ENCODE data around the gene PHOX2A.
A peak's percentile ranks its signal among the peaks of the same experiment; 100 is the strongest.

The PHOX2A gene

DNA sequence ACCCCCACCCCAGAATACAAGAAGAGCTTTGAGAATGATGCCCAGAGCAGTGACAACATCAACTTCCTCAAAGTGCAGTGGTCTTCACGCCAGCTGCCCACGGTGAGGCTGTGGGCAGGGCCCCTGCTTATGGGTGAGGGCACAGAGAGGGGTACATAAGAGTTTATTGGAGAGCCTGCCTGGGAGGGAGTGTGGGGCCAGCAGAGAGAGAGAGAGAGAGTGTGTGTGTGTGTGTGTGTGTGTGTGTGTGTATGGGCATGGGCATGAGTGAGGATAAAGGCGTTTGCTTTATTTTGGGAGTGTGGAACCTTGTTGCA is 9.5 kb downstream of the PHOX2A start:
- no peak for DNase-seq

DNA sequence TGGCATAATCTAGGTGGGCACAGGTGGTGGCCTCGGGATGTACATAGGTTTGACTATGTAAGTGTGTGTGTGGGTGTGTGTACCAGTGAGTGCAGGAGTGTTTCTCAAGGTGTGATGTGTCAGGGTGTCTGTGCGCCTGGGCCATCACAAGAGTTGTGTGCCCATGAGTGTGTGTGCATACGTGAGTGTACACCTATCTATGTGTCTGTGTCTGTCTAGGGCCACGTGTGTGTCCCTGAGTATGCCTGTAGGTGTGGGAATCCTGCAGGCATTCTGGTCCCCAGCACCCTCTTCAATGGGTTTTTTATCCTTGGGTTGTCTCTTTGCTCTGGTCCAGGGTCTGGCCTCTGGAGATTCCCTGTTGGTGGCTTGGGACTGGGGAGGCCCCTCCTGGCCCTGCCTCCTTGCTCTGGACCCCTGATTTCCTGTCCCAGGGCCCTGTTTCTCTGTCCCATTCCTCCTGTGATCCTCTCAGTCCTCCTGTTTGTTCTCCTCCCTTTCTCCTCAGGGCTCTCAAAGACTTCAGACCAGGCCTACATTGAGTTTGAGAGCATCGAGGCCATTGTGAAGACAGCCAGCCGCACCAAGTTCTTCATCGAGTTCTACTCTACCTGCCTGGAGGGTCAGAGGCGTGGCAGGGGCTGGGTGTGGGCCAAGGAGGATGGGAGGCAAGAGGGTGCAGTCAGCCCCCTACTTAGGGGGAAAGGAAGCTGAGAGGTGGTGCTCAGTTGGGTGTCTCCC is 10.0 kb downstream of the PHOX2A start:
- no peak for DNase-seq

DNA sequence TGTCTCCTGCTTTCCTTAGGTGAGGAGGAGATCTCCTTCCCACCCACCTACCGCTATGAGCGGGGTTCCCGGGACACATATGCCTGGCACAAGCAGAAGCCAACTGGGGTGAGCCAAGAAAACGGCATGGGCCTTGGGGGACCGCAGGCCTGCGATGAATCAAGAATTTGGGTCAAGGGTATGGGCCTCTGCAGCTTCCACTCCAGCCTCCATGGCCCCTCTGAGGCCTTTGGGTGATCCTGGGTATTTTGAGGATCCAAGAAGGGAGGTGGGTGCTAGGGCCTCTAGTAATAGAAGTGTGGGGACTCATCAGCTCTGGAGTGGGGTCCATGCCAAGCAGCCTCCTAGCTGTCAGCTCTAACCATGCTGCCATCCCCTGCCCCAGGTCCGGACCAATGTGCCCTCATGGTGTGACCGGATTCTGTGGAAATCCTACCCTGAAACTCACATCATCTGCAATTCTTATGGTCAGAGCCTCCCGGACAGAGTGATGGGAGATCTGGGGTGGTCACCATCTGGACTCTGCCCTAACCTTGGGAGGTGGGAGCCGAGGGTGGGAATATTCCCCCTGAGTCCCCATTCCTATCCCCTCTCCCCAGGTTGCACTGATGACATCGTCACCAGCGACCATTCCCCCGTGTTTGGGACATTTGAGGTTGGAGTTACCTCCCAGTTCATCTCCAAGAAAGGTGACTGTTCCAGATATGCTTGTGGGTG is 10.8 kb downstream of the PHOX2A start:
- no peak for DNase-seq

DNA sequence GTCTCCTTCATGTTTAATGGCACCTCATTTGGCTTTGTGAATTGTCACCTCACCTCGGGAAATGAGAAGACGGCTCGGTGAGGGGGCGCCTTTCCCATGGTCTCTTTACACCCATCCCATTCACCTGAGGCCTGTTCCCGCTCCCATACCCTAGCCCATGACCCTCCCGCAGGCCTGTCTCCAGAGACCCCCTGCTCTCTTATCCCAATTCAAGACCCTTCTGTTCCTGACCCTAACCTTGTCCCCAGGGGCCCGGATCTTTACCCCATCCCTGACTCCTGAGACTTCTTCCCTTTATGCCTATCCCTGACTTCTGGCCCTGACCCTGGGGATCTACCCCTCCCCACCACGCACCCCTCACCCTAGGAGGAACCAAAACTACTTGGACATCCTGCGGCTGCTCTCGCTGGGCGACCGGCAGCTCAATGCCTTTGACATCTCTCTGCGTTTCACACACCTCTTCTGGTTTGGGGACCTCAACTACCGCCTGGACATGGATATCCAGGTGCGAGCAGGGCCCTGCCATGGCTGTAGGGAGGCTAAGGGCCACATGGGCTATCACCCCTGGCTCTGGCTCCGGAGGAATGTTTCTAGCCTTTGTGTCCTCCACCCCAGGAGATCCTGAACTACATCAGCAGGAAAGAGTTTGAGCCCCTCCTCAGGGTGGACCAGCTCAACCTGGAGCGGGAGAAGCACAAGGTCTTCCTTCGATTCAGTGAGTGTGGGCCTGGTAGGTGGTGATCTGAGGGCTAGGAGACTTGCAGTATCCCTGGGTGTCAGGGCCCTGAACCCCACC is 11.5 kb downstream of the PHOX2A start:
- DNase-seq = no peak

DNA sequence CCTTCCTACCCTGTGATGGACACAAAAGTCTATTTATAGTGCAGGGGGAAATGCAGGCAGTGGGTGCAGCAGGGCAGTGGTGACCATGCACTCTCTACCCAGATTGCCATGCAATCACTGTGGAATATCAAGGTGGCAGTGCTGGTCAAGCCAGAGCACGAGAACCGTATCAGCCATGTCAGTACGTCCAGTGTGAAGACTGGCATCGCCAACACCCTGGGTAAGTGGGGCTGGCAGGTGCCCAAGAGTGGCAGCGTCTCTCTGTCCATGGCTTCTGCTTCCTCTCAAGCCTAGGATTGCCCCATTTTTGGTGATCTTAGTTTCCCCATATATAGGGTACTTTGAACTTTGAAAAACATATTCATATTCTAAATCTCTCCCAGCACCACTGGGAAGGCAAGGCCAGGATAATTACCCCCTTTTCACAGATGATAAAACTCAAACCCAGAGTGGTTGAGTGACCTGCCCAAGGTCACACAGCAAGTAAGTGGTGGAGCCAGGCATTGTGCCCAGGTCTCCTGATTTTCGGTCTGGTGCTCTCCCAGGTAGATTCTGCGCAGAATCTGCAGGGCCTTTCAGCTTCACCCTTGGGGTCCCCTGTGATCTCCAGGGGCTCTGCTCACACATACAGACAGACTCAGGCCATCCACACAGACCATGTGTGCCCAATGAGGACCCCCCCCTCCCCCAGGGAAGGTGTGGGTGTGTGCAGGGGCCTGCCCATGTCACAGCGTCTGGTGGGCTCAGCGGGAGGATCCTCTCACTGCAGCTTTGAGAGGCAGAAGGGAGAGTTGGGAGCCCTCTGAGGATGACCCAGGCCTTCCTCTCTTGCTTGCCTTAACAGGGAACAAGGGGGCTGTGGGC is 12.3 kb downstream of the PHOX2A start:
- DNase-seq = no peak

DNA sequence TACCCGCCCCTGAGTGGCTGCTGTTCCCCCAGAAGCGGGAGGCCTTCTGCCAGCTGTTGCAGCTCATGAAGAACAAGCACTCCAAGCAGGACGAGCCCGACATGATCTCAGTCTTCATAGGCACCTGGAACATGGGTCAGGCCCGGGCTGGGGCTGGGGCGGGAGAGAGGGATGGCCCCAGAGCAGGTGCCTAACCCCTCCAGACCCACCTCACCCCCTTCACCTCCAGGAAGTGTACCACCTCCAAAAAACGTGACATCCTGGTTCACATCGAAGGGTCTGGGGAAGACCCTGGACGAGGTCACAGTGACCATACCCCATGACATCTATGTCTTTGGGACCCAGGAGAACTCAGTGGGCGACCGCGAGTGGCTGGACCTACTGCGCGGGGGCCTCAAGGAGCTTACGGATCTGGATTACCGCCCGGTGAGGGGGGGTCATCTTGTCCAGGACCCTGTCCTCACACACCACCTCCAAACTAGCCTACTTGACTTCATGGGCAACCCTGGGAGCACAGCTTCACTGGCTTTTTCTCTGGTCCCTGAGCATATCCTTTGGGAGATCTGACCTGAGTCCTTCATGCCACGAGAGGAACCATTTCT is 13.1 kb downstream of the PHOX2A start:
- no peak for DNase-seq

DNA sequence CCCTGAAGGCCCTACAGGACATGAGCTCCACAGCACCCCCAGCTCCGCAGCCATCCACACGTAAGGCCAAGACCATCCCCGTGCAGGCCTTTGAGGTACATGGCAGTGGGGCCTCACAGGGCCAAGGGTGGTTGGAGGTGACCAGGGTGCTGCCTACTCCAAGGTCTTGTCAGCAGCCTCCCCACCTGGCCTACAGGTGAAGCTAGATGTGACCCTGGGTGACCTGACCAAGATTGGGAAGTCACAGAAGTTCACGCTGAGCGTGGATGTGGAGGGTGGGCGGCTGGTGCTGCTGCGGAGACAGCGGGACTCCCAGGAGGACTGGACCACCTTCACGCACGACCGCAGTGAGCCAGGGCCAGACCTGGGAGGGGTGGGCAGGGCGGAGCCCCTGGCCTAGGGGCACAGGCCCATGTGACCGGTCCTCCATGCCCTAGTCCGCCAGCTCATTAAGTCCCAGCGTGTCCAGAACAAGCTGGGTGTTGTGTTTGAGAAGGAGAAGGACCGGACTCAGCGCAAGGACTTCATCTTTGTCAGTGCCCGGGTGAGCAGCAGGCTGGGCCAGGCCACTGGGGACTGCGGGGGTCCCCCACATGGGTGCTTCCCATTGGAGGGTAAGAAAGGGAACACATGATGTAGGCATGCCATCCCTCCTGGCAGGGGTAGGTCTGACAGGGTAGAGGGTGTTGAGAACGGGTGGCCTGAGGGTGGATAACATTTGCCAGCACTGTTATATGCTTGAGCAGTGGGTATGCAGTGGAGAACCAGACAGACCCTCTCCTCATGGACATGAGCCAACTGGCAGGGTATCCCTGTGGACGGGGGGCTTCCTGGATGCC is 13.8 kb downstream of the PHOX2A start:
- DNase-seq = no peak

DNA sequence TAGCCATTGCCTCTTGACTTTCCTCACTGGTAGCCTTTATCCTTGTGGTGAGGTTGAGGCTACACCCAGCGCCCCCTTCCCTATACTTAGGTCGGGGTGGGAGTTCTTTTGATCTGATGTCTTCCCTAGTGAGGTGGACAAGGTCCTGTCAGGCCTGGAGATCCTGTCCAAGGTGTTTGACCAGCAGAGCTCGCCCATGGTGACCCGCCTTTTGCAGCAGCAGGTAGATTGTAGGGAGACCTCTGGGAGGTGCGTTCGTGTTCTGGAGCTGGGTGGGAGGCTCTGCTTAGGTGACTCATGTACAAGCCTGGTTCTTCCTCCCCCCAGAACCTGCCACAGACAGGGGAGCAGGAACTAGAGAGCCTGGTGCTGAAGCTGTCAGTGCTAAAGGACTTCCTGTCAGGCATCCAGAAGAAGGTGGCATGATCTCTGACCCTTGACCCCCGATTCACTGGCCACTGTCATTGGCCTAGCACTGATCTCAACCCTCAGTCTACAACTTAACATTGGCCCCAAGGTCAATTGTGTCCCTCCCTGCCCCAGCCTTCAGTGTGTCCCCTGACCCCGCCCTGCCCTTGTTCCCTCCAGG is 14.5 kb downstream of the PHOX2A start:
- peak in 14 of 56 donors; percentile 9 to 59 (median 42) for DNase-seq

DNA sequence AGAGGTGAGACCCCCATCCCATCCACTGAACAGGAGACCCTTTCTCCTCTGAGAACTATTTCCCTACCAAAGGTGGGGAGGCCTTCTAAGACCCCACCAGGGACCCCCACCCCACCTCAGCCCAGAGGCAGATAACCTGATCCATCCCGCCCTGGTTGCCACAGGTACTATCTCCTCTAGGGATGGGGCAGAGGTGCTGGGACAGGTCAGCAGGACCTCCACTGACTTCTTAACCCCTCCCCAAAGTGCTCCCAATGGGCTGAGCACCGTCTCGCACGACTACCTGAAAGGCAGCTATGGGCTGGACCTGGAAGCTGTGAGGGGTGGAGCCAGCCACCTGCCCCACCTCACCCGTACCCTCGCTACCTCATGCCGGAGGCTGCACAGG is 15.1 kb downstream of the PHOX2A start:
- no peak for DNase-seq

DNA sequence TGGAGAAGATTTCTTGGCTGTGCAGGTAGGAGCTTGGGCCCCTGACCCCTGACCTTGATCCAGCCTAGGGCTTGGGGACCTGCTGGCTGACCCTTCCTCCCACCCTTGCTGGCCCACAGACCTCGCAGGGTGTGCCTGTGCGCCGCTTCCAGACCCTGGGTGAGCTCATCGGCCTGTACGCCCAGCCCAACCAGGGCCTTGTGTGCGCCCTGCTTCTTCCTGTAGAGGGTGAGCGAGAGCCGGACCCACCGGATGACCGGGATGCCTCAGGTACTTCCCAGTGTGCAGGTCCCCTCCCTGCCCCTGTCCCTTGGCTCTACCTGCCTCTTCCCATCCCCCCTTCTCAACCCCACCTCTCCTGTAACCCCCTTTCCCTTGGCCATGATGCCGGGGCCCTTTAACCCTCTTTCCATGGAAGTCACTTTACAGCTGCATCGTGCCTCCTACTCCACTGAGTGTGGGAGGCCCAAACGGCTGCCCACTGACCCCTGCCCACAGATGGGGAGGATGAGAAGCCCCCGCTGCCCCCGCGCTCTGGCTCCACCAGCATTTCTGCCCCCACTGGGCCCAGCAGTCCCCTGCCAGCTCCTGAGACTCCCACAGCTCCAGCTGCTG is 15.6 kb downstream of the PHOX2A start:
- DNase-seq = no peak

DNA sequence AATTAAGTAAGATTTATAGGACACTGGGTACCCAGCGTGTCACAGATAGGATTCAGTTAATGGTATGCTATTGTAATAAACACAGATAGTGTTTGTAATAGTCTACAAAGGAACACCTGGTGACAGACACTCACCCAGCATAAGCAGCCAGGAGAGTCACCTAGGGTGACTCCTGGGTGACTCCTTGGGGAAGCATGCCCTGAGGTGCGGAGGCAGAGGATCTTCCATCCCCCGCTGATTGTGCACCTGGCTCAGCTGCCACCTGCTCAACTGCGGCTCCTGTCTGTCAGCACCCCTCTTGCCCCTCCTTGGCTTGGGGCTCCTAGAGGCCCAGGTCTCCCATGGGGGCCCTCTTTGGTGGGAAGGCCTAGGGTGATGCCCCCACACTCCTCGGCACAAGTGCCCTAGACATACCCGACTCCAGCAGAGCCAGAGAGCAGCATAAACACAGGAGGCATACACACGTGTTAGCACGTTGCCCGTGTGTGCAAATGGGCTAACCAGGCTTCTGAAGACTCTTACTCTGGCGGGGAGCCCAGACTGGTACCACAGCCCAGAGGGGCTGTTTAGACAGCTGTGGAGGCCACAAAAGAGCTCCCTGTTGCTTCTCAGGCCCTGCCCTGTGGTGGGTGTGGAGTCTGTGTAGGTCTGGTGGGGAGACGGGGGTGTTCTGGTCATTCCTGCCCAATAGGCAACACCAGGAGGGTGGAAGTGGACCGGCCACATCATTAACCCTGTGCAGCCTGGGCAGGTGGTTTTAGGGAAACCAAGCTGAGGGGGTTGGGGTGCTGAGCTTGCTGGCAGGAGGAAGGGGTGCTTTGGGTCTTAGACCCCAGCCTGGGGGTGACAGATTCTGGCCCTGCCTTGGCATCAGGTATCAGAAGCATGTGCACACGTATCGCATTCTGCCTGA is 16.4 kb downstream of the PHOX2A start:
- DNase-seq = peak in 24 of 56 donors; percentile 8 to 60 (median 39)

DNA sequence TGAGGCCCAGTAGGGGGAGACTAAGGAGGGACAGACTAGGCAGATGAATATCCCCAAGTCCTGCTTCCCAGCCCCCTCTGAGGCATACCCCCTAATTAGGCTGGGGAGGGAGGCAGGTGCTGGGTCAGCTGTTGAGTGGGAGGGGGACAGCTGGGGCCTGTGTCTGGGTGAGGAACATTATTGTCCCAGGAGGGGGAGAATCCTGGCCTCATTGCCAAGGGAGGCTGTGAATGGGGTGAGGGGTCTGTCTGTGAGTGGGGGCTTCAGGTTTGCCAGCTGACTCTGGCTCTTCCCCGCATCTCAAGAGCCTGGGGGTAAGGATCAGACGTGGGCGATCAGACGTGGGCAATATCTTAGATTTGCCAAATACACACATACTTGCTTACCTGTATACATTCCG is 17.3 kb downstream of the PHOX2A start:
- no peak for DNase-seq

DNA sequence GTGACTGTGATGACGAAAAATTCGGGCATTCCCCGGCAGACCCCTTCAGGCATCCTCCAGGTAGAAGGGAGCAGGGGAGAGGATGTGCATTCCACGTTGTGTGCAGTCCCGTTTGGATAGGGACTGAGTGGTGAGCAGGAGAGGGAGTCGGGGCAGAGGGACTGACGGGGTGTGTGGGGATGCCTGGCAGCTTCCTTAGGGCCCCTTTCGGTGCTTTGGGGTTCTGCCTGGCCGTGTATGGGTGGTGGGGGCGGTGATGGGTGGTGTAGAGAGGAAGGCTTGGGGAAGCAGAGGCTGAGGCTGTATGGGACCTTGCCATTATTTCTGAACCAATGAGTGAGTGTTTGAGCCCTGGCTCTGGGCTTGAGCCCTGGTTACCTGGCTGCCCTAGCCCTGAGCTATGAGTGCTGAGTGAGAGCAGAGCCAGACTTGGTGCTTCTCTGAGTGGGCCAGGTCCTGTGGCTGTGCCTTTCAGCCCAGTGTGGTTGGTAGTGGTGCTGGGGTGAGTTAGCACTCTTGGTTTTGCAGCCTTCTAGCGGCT is 18.5 kb downstream of the PHOX2A start:
- no peak for DNase-seq

DNA sequence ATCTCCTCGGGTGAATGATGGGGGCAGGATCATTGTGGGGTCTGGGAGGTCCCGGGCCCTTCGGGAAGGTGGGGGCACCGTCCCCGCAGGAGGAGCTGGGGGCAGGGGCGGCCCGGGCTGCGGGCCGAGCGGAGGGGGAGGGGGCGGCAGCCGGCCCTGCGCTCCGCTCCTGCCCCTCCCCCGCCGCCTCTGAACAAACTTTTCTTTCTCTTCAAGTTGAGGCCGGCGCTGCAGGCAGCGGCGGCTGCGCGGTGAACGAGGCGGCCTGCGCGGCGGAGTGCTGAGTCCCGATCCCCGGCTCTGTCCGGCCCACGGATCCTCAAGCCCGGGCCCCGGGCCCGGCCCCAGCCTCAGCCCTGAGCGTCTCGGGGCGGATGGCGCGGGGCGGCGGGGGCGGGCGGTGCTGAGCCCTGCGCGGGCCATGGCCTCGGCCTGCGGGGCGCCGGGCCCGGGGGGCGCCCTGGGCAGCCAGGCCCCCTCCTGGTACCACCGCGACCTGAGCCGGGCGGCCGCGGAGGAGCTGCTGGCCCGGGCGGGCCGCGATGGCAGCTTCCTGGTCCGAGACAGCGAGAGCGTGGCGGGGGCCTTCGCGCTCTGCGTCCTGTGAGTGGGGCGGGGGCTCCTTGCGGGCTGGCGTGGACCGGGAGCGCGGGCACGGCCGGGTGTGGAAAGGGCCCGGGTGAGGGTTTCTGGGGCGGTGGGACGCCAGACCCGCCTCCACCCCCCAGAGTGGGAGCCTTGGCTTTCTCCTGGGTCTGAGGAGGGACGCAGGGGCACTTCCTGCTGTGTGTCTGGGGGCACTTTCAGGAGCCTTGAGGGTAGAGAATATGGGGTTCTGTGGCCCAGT is 19.2 kb downstream of the PHOX2A start, which contains the start of gene INPPL1:
Gene INPPL1, plus strand, starts transcription at position 204 of the 847 bp plus-strand sequence. Its CDS starts 218 bp downstream, at position 422.
- DNase-seq = peak in 26 of 56 donors; percentile 14 to 74 (median 37)

DNA sequence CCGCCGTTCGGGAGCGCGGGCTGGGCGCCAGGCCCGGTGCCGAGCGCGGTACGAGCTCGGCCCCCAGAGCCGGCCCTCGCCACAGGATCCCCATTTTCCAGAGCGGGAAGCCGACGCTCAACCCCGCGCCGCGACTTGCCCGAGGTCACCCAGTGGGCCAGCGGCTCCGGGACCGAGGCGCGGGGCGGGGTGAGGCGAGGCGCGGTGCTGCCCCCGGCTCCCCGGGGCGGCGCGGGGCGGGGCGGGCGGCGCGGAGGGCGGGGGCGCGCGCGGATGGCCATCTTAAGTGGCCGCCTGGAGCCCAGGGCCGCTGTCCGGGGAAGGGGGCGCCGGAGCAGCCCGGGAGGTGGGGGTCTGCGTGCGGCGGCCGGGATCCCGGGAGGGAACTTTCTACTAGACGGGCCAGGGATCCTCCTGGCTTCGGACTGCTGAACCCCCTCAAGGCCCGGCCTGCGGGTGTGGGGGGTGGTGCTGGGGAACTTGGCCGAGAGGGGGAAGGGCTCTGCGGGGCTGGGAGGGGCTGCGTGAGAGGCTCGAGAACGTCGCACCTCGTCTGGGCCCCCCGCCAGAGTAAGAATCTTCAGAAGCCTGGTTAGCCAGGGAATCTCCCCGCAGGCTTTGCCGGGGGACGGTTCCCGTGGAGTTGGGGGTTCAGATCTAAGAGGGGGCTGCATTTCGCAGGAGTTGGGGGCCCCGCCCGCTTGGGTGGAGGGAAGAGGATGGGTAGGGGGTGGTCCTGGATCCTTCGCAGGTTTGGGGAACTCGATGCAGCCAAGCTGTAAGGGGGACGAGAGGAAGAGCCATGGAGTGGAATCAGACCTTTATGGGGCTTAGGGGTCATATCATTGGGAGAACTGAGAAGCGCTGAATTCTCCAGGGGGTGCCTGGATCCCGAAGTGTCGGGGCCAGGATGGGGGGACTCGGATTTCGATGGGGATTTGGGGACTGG is 20.1 kb downstream of the PHOX2A start:
- peak in 35 of 56 donors; percentile 24 to 77 (median 58) for DNase-seq

All from nucleus accumbens (tissue), 56 donors.